ENCODE measurements around the gene IRF9. TPM values are rescaled to one million over a fixed set of nuclear protein-coding genes. Genes with fewer than 3 reads are reported as not detected.

Gene IRF9
- total RNA-seq, 1 experiment from 2014 or later = 25.1 TPM

- H3K36me3 ChIP-seq (ENCODE audit: insufficient read depth, low read length, poor library complexity, severe bottlenecking) = peaks cover 51% of the 10 kb centered on the region
Measured at GRCh38 chr14:24157331-24157730, 3.7 kb upstream of the IRF9 start.

GRCh38 chr14:24159777-24160498 lies 1.1 kb upstream of the IRF9 start:
- intact Hi-C loops (cut with micrococcal nuclease; ENCODE audit: unreplicated experiment) = no loop called here
- Histone ChIP-seq H3K36me3 (ENCODE audit: insufficient read depth, low read length, poor library complexity, severe bottlenecking) (peaks cover 51% of the 10 kb centered on the region), H3K9me3 (ENCODE audit: low read depth, low read length, poor library complexity, severe bottlenecking) (no peaks in the 10 kb centered on the region), H3K4me1 (ENCODE audit: insufficient read depth, low read length, poor library complexity, severe bottlenecking) (peaks cover 8% of the 10 kb centered on the region), H3K27me3 (replicated peaks; ENCODE audit: insufficient read depth, low read depth, low read length, poor library complexity) (no peaks in the 10 kb centered on the region), H3K4me3 (ENCODE audit: low read depth, low read length, poor library complexity, severe bottlenecking) (no peak overlapping the region), H3K27ac (ENCODE audit: low read depth, low read length, poor library complexity, severe bottlenecking) (no peak overlapping the region)
- CTCF ChIA-PET = interaction anchor here (2.6 kb wide), 1 partner anchor 102 kb away, joined by 17 read pairs; no protein-coding TSS in a partner anchor
- no peak for TF ChIP-seq CTCF (conservative IDR thresholded peaks at IDR 0.05; ENCODE audit: low read depth, low read length)
- no peak for TF ChIP-seq EZH2 (IDR thresholded peaks at IDR 0.05; ENCODE audit: borderline replicate concordance, low read depth, low read length, poor library complexity, severe bottlenecking)
- no TSS peak for BruUV-seq (replicated peaks)
- no peak for DNase-seq (ENCODE audit: low spot score)
- POLR2A ChIA-PET (ENCODE audit: low non-redundant PET) = interaction anchor here (0.7 to 1.2 kb wide), 2 partner anchors 95 to 251 kb away, joined by 4 to 12 read pairs; no protein-coding TSS in a partner anchor

More at GRCh38 chr14:24157331-24157730, 3.7 kb upstream of the IRF9 start:
- no peak overlapping the region for H3K27ac ChIP-seq (ENCODE audit: low read depth, low read length, poor library complexity, severe bottlenecking)
- H3K27me3 ChIP-seq (replicated peaks; ENCODE audit: insufficient read depth, low read depth, low read length, poor library complexity) = no peaks in the 10 kb centered on the region
- intact Hi-C loops (cut with micrococcal nuclease; ENCODE audit: unreplicated experiment) = no loop called here
- ChIA-PET CTCF (no interaction called here), POLR2A (ENCODE audit: low non-redundant PET) (no interaction called here)
- no peak for DNase-seq (ENCODE audit: low spot score)
- no peak for TF ChIP-seq EZH2 (IDR thresholded peaks at IDR 0.05; ENCODE audit: borderline replicate concordance, low read depth, low read length, poor library complexity, severe bottlenecking)
- no peak for TF ChIP-seq CTCF (conservative IDR thresholded peaks at IDR 0.05; ENCODE audit: low read depth, low read length)
- H3K4me1 ChIP-seq (ENCODE audit: insufficient read depth, low read length, poor library complexity, severe bottlenecking) = peaks cover 8% of the 10 kb centered on the region
- no peak overlapping the region for H3K4me3 ChIP-seq (ENCODE audit: low read depth, low read length, poor library complexity, severe bottlenecking)
- BruUV-seq (replicated peaks) = no TSS peak
- H3K9me3 ChIP-seq (ENCODE audit: low read depth, low read length, poor library complexity, severe bottlenecking) = no peaks in the 10 kb centered on the region

- Histone ChIP-seq H3K4me3 (ENCODE audit: low read depth, low read length, poor library complexity, severe bottlenecking) (no peak overlapping the region), H3K9me3 (ENCODE audit: low read depth, low read length, poor library complexity, severe bottlenecking) (no peaks in the 10 kb centered on the region), H3K4me1 (ENCODE audit: insufficient read depth, low read length, poor library complexity, severe bottlenecking) (peaks cover 8% of the 10 kb centered on the region), H3K27ac (ENCODE audit: low read depth, low read length, poor library complexity, severe bottlenecking) (no peak overlapping the region), H3K27me3 (replicated peaks; ENCODE audit: insufficient read depth, low read depth, low read length, poor library complexity) (no peaks in the 10 kb centered on the region), H3K36me3 (ENCODE audit: insufficient read depth, low read length, poor library complexity, severe bottlenecking) (peaks cover 46% of the 10 kb centered on the region)
- POLR2A ChIA-PET (ENCODE audit: low non-redundant PET) = no interaction called here
- TF ChIP-seq CTCF (conservative IDR thresholded peaks at IDR 0.05; ENCODE audit: low read depth, low read length) = no peak
- TF ChIP-seq EZH2 (IDR thresholded peaks at IDR 0.05; ENCODE audit: borderline replicate concordance, low read depth, low read length, poor library complexity, severe bottlenecking) = no peak
- no peak for DNase-seq (ENCODE audit: low spot score)
- intact Hi-C loops (cut with micrococcal nuclease; ENCODE audit: unreplicated experiment) = no loop called here
- BruUV-seq (replicated peaks) = no TSS peak
- CTCF ChIA-PET = interaction anchor here (0.6 to 2.6 kb wide), 4 partner anchors 21 to 102 kb away, joined by 3 to 17 read pairs (median 5); partner anchors contain the start of genes DCAF11 and NRL
Measured at GRCh38 chr14:24160499-24160849, 591 bp upstream of the IRF9 start.

All from A673 (cell line).